Stimulated activated CD4-positive, alpha-beta T cell treated with anti-CD3 and anti-CD28 coated beads, Interleukin-1b, Interleukin-23, amount 100 ng/mL, for 48 hours (primary cell): ENCODE data around the gene HS3ST4.
"Not testable (repeated sequence)": the region's sequence is repeated elsewhere in the genome, so short reads cannot be mapped to it uniquely, and the experiment has no call there.

Source experiments
- DNase-seq: peaks from one replicate; pipeline ENCODE4 v3.0.0-alpha.2; 2020

The HS3ST4 gene

DNA sequence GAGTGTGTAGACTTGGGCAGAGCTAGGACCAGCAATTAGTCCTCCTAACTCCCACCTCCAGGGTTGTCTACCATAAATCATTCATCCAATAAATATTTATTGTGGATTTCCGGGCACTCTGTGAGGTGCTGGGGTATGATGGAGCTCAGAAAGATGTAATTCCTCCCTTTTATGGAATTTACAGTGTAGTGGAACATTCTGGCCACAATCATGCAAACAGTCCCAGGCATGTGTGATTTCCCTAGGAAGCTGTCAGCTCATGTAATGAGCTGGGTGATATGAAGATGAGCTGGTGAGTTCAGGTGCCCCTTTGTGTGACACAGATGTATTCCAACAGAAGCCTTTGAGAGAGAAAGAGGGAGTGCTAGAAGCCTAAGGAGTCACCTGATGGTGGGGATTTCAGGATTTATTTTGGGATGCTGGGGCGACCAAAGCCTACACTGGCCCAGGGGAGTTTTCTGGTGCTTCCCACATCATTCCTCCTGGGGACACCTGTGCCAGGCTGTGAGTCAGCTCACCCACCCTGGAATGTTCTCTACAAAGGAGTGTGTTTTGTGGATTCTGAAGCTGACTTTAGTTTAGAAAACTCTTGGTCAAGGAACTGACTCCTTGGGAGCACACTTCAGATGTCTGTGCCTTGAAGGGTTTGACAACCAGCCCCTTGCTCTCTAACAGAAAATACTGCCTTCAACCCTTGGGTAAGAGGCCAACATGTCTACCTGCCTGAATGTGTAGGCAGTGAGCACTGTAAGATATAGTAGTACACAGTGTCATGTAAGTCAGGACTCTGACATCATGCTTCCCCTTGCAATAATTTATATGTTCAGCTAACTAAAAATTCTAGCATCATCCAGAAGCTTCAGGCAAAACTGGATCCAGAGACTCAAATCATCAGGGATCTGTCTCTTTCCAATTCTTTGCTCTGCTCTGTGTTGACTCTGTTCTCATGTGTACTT is 42.9 kb downstream of the HS3ST4 start:
- DNase-seq = no peak

DNA sequence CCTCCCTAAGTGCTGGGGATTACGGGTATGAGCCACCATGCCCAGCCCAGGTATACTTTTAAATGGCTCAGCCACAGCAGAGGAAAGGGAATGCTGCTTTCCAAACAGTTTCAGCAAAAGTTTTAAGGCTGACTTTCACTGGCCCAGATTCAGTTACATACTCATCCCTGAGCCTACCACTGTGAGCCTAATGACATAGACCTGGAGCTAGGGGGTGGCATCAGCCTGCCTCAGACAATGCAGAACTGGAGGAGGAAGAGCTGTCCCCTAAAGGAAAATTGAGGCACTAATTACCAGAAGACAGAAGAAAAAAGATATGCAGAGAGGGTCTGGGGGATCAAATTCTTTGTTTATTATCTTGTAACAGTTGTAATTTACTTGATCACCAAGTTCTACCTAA is 43.9 kb downstream of the HS3ST4 start:
- no peak for DNase-seq

DNA sequence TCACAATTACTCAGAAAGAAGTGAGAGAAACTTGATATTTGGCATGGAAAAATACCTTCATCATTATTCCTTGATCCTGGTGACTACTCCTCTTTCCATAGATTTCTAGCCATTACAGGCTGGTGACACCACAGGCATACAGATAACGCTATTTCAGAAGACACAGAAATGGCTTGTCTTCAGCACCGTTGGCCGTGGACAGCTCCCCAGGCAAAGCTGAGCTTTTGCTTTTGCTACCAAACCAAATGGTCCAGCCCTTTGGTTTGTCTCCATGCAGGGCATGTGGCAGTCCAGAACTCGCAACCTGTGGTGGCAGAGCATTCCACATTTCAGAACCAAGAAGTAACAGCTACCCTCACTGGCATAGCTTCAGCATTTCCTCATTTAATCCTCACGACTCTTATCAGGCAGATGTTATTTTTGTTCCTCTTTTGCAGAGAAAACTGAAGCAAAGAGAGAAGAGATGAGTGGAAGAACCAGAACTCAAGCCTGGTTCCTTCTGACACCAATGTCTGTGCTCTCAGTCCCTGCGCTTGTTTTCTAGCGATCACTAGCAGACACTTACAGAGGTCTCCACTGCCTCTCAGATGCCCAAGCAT is 55.5 kb downstream of the HS3ST4 start:
- no peak for DNase-seq

DNA sequence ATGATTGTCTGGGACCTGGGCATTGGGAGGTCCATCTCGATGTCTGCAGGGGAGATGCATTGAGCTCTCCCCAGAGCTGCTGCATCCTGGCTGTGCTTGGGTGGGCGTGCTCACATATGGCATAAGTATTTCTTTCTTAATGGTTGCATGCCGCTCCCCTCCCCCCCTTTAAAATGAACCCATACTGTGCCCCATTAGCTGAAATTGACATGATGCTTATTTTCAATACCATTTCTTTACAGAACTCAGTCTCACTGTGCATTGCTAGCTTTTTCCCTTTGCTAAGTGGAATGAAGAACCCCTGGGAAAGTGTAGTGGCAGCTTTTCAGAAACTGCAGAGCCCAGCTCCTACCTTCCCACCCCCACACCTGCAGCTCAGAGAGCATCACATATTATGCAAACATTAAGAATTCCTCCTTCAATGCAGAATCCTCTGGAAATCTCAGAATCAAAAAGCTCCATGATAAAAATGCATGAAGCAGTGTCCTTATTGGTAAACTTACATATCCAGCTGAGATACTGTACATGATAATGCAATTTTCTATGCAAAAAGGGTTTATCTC is 56.4 kb downstream of the HS3ST4 start:
- DNase-seq = no peak

DNA sequence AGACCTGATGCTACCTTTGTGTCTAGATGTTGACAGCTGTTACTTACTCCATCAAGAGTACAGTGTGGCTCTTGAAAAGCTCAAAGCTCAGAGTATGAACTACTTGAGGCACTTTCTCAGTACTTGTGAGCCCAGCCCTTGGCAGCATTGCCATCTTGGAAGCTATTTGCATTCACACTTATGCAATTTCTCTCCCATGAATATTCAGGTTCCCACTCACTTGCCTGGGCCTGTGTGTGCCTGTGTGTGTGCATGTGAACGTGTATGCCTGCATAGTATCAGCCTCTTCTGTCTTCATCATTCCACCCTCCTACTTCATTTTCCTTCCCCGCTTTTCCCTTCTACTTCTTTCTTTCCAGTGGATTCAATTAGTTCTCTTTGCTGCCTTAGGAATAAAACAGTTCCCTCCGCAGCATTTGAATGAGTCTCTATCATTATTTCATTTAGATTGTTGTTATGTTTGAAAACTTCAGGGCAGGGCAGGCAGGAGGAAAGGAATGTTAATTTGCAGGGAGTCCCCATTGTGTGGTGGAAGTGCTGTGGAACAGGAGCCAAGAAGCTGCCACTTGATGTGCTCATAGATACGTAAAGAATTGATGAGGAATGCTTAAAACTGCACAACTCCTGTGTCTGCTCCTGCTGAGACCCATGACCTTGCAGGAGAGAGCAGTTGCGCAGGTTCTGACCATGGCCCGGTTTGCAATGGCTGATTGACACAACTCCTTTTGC is 58.9 kb downstream of the HS3ST4 start:
- DNase-seq = no peak

DNA sequence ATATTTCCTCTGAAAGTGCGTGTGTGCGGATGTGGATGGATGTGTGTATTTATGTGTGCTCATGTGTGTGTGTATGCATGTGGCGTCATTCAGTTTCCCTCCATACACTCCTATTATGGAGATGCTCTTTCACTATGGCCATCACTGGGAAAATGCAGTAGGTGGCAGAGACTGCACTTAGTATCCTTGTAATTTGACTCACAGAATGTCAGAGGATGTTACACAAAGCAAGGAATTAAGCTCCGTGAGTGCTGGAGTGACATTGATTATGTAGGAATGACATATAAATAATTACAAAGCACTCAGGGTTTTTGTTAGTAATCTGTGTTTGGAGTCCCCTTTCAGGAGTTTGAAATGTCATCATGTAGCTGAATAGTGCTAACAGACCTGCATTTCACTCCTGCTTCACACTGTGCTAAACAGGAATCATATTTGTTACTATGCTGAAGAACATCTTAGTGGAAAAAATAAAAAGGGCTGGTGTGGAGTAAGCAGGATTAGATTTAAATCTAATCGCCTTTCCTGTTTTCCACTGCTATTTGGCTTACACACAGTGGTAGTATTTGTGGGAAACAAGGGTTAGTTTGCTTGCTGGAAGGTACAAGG is 59.6 kb downstream of the HS3ST4 start:
- no peak for DNase-seq

DNA sequence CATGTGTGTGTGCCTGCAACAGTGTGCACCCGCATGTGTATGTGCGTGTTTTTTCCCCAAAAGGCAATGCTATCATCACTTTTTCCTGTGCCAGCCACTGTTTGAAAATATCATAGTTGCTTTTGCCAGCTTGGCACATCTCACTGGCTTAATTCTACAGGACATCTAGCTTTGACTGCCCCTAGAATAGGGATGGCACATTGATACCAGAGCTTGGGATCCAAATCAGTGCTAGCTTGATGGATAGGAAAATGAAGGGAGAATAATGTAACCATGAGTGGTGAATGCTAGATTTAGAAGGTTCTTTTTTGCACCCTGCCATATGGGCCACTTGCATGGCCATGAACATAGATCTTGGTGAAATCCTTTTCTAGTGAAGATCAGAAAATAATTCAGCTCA is 72.7 kb downstream of the HS3ST4 start:
- no peak for DNase-seq

DNA sequence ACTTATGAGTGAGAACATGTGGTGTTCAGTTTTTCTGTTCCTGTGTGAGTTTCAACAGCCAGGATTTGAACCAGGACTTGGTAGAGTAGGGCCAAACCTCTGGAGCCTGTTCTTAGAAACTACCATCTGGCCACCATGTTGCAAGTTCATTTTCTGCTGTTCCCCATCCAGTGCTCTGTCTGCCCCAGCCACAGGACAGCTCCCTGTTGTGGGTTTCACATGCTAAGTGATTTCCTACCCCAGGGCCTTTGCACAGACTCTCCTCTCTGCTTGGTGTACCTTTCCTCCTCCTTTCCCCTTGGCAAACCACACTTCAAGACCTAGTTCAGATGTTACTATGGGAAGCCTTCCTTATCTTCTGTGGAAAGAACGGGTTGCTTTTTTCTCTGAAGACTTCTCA is 79.5 kb downstream of the HS3ST4 start:
- DNase-seq = no peak

DNA sequence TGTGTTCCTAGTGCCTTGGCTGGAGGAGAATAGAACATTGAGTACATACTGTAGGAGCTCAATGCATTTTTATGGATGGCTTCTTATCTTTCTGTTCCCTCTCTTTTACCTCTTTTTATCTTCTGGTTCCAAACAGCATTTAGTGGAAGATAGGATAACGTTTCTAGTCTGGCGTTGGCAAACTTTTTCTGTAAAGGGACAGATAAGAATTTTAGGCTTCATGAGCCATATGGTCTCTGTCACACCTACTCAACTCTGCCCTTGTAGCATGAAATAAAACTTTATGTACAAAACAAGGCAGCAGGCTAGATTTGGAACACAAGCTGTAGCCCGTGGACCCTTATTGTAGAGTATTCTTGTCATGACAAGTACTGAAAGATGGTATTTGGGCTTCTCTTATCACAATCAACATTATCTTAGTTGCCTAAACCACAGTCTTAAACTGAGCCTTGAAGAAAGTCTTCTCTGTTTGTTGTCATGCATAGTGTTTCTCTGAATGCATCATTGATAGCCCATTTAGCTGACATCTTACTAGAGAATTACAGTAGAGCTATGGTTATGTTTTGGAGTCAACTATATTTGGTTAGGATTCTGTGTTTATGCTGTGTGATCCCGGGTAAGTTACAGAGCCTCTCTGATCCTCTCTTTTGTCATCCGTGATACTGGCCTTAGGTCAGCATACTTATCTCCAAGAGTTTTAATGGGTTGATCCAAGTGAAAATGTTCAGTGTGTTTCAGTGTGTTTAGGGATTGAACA is 80.2 kb downstream of the HS3ST4 start:
- no peak for DNase-seq

DNA sequence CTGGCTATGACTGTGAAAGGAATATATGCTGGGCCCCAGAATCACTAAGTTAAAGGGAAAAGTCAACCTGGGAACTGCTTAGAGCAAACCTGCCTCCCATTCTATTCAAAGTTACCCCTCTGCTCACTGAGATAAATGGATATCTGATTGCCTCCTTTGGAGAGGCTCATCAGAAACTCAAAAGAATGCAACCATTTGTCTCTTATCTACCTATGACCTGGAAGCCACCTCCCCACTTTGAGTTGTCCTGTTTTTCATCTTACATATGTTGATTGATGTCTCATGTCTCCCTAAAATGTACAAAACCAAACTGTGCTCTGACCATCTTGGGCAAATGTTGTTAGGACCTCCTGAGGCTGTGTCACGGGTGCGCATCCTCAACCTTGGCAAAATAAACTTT is 84.5 kb downstream of the HS3ST4 start:
- not testable (repeated sequence) for DNase-seq

DNA sequence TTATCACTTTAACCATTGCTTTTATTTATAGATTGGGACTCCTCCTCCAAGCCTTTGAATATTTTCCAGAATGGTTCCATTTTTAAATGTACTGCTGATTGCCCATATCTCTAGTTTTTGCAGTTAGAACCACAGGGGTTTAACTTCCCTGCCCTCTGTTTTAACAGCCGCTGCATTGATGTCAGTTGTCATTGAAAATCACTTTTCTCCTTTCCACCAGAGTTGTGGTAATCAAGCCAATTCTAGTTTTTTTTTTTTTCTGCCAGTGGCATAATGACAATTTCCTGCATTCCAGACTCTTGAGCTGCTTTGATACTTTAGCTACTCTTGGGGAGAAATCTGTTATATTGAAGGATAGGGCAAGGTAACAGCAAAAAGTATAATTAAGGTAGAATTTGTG is 91.5 kb downstream of the HS3ST4 start:
- DNase-seq = no peak

DNA sequence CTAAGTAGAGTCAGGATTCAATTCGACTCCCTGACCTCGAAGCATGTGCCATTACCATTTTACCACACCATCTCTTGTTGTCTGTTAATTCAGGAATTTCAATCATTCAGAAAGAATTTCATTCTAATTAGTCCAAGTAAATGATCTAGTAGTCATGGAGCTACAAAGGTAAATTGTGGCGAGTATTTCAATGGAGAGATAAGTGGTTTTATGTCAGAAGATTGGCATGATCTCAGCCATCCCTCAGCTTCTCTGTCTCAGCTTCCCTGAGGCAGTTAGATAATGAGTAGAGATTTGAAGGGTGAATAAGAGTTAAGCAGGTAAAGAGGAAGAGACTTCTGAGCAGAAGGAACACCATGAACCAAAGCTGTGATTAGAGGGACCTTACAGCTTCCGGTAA is 93.6 kb downstream of the HS3ST4 start:
- no peak for DNase-seq

DNA sequence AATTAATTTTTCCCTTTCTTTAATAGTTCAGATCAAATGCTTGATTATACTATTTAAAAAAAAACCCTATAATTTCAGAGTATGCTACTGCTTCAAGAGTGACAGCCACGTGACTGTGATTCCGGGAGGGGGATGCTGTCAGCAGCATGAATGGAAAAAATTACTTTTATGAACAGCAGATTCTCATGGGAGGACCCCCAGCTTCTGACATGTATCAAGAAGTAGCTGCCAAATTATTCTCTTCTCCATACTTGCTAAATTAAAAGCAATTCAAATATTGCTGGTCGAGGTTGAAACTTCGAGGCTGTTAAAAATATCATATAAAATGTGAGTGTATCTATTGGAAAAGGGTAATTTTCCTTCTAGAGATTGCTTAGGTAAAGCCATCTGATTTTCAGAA is 95.0 kb downstream of the HS3ST4 start:
- no peak for DNase-seq

DNA sequence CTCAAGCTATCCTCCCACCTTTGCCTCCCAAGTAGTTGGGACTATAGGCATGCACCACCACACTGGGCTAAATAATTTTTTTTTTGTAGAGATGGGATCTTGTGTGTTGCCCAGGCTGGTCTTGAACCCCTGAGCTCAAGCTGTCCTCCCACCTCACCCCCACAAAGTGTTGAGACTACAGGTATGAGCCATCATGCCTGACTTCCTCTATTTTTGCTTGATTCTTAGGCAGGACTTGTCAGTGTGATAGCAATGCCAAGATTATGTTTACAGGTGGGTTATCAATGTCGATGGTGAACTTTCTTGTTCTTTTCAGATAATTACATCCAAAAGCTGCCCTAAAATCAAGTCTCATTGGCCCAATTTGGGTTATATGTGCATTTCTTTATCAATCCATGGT is 96.9 kb downstream of the HS3ST4 start:
- no peak for DNase-seq

DNA sequence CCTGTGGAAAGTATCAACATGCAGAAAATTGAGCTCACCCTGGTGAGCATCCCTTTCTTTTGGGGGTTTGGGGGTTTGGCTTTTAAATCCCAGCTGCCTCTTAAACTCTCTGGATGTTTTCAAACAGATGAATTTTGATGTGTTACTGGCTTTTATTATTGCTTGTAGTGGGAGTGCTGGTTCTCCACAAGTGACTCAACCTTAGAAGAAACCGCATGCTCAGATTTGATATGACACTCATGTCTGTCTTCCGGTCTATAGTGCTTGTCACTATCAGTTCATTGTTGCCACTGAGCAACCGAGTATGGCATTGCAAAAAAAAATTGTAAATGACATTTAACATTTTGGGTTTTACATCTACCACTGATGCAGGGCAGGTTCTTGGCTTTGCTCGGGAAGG is 104.5 kb downstream of the HS3ST4 start:
- DNase-seq = no peak

DNA sequence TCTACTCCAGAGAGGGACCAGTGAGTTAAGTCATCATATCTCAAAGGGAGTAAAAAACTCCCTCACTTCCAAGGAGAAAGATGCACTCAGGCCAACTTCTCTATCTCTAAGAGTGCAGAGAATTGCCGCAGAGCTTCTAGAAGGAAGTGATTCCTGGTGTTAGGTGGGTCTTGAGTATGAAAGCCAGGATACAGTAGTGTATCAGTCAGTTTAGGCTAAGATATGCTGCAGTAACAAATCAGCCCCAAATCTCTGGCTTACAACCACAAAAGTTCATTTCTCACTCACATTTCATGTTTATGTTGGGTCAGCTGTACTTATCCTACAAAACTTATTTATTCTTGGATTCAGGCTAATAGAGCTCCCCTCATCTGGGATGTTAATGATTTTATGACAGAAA is 106.3 kb downstream of the HS3ST4 start:
- DNase-seq = no peak

DNA sequence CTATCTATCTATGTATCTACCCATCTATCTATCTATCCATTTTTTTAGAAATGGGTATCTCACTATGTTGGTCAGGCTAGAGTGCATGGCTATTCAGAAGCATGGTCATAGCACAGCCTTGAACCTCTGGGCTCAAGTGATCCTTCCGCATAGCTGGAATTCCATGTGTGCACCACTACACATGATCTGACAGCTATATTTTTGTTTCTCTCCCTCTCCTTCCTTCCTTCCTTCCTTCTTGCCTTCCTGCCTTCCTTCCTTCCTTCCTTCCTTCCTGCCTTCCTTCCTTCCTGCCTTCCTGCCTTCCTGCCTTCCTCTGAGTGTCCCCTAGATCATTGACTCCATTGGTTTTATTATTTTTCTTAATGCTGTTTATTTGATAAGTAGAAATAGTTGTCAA is 108.1 kb downstream of the HS3ST4 start:
- DNase-seq = no peak

DNA sequence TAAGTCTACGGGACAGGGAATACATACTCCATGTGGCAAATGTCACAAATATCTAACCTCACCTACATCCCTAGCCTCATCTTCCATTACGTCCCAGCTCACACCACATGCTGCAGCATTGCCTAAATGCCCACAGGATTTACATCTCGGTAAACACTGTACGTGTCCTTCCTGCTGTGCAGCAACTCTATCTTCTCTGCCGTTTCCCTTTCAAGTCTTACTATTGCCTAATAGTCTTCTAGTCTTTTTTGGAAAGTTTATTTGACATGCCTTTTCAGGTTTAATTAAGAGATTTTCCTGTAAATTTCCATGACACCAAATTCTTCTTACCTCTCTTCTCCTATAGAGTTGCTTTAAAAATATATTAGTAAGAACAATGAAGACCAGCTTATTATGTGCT is 120.5 kb downstream of the HS3ST4 start:
- no peak for DNase-seq

DNA sequence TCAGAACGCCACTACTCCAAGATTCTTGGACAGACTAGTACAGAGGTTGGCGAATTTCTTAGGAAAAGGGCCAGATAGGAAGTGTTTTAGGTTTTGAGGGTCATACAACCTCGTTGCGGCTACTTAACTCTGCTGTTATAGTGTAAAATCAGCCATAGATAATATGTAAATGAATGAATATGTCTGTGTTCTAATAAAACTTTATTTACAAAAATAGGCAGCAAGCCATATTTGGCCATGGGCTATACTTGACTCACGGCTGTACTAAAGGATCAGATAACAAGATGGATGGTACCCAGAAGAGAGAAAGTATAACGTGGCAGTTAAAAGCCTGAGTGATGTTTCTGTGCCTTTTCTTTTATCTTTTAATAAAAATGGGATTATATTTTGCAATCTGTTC is 125.5 kb downstream of the HS3ST4 start:
- DNase-seq = no peak

DNA sequence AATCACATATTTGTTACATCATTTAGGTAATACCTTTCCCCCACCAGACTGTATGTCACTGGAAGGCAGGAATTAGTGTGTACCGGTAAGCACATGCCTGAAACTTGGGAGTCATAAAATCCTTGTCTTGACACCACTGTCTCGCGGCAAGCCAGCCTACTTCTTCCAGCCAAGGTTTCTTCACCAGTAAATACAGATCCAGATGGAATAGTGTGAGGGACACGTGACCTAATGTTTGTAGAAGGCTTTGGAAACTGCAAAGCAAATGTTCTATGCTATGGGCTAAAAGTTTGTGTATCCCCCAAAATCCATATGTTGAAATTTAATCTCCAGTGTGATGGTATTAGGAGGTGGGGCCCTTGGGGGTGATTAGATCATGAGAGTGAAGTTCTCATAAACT is 126.1 kb downstream of the HS3ST4 start:
- DNase-seq = no peak

DNA sequence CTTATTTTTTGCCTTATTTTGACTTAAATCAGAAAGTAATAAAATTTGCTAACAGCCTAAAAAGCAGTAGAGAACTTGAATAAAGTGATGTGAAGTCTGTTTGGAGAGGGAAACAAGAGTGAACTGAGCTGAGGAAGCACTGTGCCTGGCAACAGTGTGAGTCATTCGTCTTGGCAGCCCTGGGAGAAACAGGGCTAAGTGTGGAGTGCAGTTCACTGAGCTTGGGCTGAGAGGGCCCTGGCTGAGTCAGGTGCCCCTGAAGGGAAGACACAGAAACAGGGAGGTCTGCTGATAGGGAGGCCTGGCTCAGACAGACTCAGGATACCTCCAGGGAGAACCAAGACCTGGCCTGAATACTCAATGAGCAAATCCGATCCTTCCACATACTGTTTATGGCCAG is 132.1 kb downstream of the HS3ST4 start:
- DNase-seq = no peak

DNA sequence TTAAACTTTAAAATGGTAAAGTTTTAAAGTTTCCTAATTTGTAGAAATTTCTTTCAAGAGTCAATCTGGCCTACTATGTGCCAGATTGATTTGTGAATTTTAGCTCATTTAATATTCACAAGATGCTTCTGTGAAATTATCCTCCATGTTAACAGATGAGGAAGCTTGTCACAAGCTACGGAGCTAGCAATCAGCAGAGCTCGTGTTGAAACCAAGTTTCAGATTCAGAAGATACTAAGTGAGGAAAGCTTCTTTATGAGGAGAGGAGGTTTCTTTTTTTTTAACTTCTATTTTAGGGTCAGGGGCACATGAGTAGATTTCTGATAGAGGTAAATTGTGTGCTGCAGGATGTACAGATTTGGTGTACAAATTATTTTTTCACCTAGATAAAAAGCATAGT is 135.9 kb downstream of the HS3ST4 start:
- no peak for DNase-seq
